Measurements from ENCODE around the gene DPY30. TPM values are rescaled to one million over a fixed set of nuclear protein-coding genes. Genes with fewer than 3 reads are reported as not detected.

DPY30 gene
- total RNA-seq (10 to 100 TPM; 50.0 to 51.3 TPM), polyA plus RNA-seq (100 to 1,000 TPM; 167 to 233 TPM)

- Histone ChIP-seq H3K9me3 (ENCODE audit: control insufficient read depth in 1 of 2, low read length in 2 of 2) (no peaks in the 10 kb centered on the region), H3K4me3 (ENCODE audit: low read length in 2 of 2) (peak within 1 kb of the TSS; percentile 77 to 98), H3K36me3 (ENCODE audit: insufficient read depth, low read length) (no peaks in the 10 kb centered on the region), H3K27ac (ENCODE audit: low read depth, low read length) (peak within 1 kb of the TSS; percentile 63), H3K4me1 (ENCODE audit: insufficient read depth, low read length) (peaks cover 13% of the 10 kb centered on the region), H3K27me3 (ENCODE audit: insufficient read depth, low read length) (no peaks in the 10 kb centered on the region)
- peak within 1 kb of the TSS; percentile 92 to 98 (median 97) for H3K27ac Mint-ChIP-seq
- H3K36me3 Mint-ChIP-seq: peaks cover 0 to 10% of the 10 kb centered on the region in 2 donors
- CTCF ChIA-PET (ENCODE audit: partially characterized antibody): interaction anchor here (0.8 to 3.5 kb wide), 6 partner anchors 18 to 157 kb away, joined by 3 to 35 read pairs (median 4); partner anchors contain the start of gene SPAST
- peak; percentile 90 to 91 (median 90) for DNase-seq
- no peaks in the 10 kb centered on the region for H3K9me3 Mint-ChIP-seq
- peaks cover 0 to 2% of the 10 kb centered on the region in 2 donors for H3K27me3 Mint-ChIP-seq
- intact Hi-C loops (cut with micrococcal nuclease): loop anchor here (1.0 kb wide), 2 partner anchors 24 to 28 kb away; partner anchors contain the start of genes MEMO1 and SPAST
- POLR2A ChIA-PET (ENCODE audit: partially characterized antibody): interaction anchor here (0.6 to 4.6 kb wide), 19 partner anchors 8 to 1559 kb away, joined by 3 to 75 read pairs (median 4); partner anchors contain the start of genes FAM98A, MEMO1, SLC30A6 and SPAST
- H3K4me3 Mint-ChIP-seq: peak within 1 kb of the TSS; percentile 88 to 99 (median 92)
- H3K4me1 Mint-ChIP-seq: peaks cover 12 to 26% (median 18%) of the 10 kb centered on the region in 4 donors
Observed at GRCh38 chr2:32039447-32040219, at the start of gene DPY30. TSS of gene DPY30 (minus strand) at chr2:32039805. CDS start at chr2:32039456, 349 bp downstream.

- Mint-ChIP-seq H3K27me3 (no peaks in the 10 kb centered on the region), H3K4me1 (peaks cover 24 to 47% (median 33%) of the 10 kb centered on the region in 4 donors), H3K27ac (peak overlapping the region in 1 of 7 donors; percentile 47), H3K4me3 (no peak overlapping the region), H3K9me3 (no peaks in the 10 kb centered on the region), H3K36me3 (peaks cover 14 to 24% of the 10 kb centered on the region in 2 donors)
- Histone ChIP-seq H3K27ac (ENCODE audit: low read depth, low read length) (no peak overlapping the region), H3K4me1 (ENCODE audit: insufficient read depth, low read length) (peaks cover 12% of the 10 kb centered on the region), H3K4me3 (ENCODE audit: low read length in 2 of 2) (no peak overlapping the region), H3K27me3 (ENCODE audit: insufficient read depth, low read length) (no peaks in the 10 kb centered on the region), H3K9me3 (ENCODE audit: control insufficient read depth in 1 of 2, low read length in 2 of 2) (no peaks in the 10 kb centered on the region), H3K36me3 (ENCODE audit: insufficient read depth, low read length) (no peaks in the 10 kb centered on the region)
- intact Hi-C loops (cut with micrococcal nuclease): no loop called here
- CTCF ChIA-PET (ENCODE audit: partially characterized antibody): no interaction called here
- POLR2A ChIA-PET (ENCODE audit: partially characterized antibody): no interaction called here
- no peak for DNase-seq
Observed at GRCh38 chr2:32074134-32074506, 34.5 kb upstream of the DPY30 start.

- CTCF ChIA-PET (ENCODE audit: partially characterized antibody): interaction anchor here (0.7 kb wide), 1 partner anchor 293 kb away, joined by 5 read pairs; no protein-coding TSS in a partner anchor
- Histone ChIP-seq H3K36me3 (ENCODE audit: insufficient read depth, low read length) (no peaks in the 10 kb centered on the region), H3K4me1 (ENCODE audit: insufficient read depth, low read length) (peaks cover 54% of the 10 kb centered on the region), H3K4me3 (ENCODE audit: low read length in 2 of 2) (no peak overlapping the region), H3K9me3 (ENCODE audit: control insufficient read depth in 1 of 2, low read length in 2 of 2) (no peaks in the 10 kb centered on the region), H3K27ac (ENCODE audit: low read depth, low read length) (no peak overlapping the region), H3K27me3 (ENCODE audit: insufficient read depth, low read length) (no peaks in the 10 kb centered on the region)
- H3K9me3 Mint-ChIP-seq: peaks cover 0 to under 1% (median 0%) of the 10 kb centered on the region in 8 donors
- no peak for DNase-seq
- H3K27me3 Mint-ChIP-seq: no peaks in the 10 kb centered on the region
- peak overlapping the region in 1 of 8 donors; percentile 54 for H3K4me3 Mint-ChIP-seq
- H3K4me1 Mint-ChIP-seq: peaks cover 13 to 59% (median 43%) of the 10 kb centered on the region in 4 donors
- intact Hi-C loops (cut with micrococcal nuclease): loop anchor here (10.0 kb wide), 1 partner anchor 163 kb away; no protein-coding TSS in a partner anchor
- POLR2A ChIA-PET (ENCODE audit: partially characterized antibody): interaction anchor here (1.1 kb wide), 1 partner anchor 28 kb away, joined by 4 read pairs; the partner anchor contains the start of gene DPY30
- H3K27ac Mint-ChIP-seq: no peak overlapping the region
- peaks cover 6 to 21% of the 10 kb centered on the region in 2 donors for H3K36me3 Mint-ChIP-seq
Observed at GRCh38 chr2:32067549-32067948, 27.9 kb upstream of the DPY30 start.

GRCh38 chr2:32064713-32065112 is 25.1 kb upstream of the DPY30 start:
- POLR2A ChIA-PET (ENCODE audit: partially characterized antibody): interaction anchor here (0.7 to 4.0 kb wide), 7 partner anchors 25 to 213 kb away, joined by 3 to 75 read pairs (median 16); partner anchors contain the start of genes DPY30, MEMO1, SLC30A6 and YIPF4
- peaks cover 0 to 3% (median 0%) of the 10 kb centered on the region in 8 donors for H3K9me3 Mint-ChIP-seq
- no peaks in the 10 kb centered on the region for H3K27me3 ChIP-seq (ENCODE audit: insufficient read depth, low read length)
- H3K4me1 ChIP-seq (ENCODE audit: insufficient read depth, low read length): peaks cover 52% of the 10 kb centered on the region
- intact Hi-C loops (cut with micrococcal nuclease): loop anchor here (5.0 to 10.0 kb wide), 2 partner anchors 160 to 293 kb away; partner anchors contain the start of gene BIRC6
- H3K36me3 ChIP-seq (ENCODE audit: insufficient read depth, low read length): no peaks in the 10 kb centered on the region
- peaks cover 11 to 43% (median 31%) of the 10 kb centered on the region in 4 donors for H3K4me1 Mint-ChIP-seq
- H3K27ac ChIP-seq (ENCODE audit: low read depth, low read length): peak overlapping the region; percentile 77
- no peak for DNase-seq
- peak overlapping the region; percentile 95 to 99 (median 98) for H3K4me3 Mint-ChIP-seq
- H3K27ac Mint-ChIP-seq: peak overlapping the region in 6 of 7 donors; percentile 66 to 96 (median 92)
- peaks cover 0 to 14% of the 10 kb centered on the region in 2 donors for H3K36me3 Mint-ChIP-seq
- no peaks in the 10 kb centered on the region for H3K9me3 ChIP-seq (ENCODE audit: control insufficient read depth in 1 of 2, low read length in 2 of 2)
- CTCF ChIA-PET (ENCODE audit: partially characterized antibody): interaction anchor here (4.0 kb wide), 1 partner anchor 25 kb away, joined by 35 read pairs; the partner anchor contains the start of gene DPY30
- H3K27me3 Mint-ChIP-seq: no peaks in the 10 kb centered on the region
- peak overlapping the region; percentile 48 to 93 for H3K4me3 ChIP-seq (ENCODE audit: low read length in 2 of 2)

- H3K36me3 ChIP-seq (ENCODE audit: insufficient read depth, low read length): no peaks in the 10 kb centered on the region
- peaks cover 11 to 43% (median 31%) of the 10 kb centered on the region in 4 donors for H3K4me1 Mint-ChIP-seq
- H3K27ac ChIP-seq (ENCODE audit: low read depth, low read length): peak overlapping the region; percentile 77
- H3K4me1 ChIP-seq (ENCODE audit: insufficient read depth, low read length): peaks cover 47% of the 10 kb centered on the region
- no peaks in the 10 kb centered on the region for H3K27me3 Mint-ChIP-seq
- ChIA-PET POLR2A (ENCODE audit: partially characterized antibody) (interaction anchor here (0.7 to 4.0 kb wide), 13 partner anchors 9 to 291 kb away, joined by 3 to 75 read pairs (median 4); partner anchors contain the start of genes DPY30, MEMO1, SLC30A6 and YIPF4), CTCF (ENCODE audit: partially characterized antibody) (interaction anchor here (1.3 to 4.0 kb wide), 2 partner anchors 24 to 101 kb away, joined by 3 to 35 read pairs; partner anchors contain the start of genes DPY30 and SLC30A6)
- peak overlapping the region; percentile 61 to 93 for H3K4me3 ChIP-seq (ENCODE audit: low read length in 2 of 2)
- peak in 2 of 5 donors; percentile 25 to 57 for DNase-seq
- intact Hi-C loops (cut with micrococcal nuclease): loop anchor here (5.0 to 10.0 kb wide), 2 partner anchors 159 to 293 kb away; partner anchors contain the start of gene BIRC6
- H3K36me3 Mint-ChIP-seq: peaks cover 0 to 14% of the 10 kb centered on the region in 2 donors
- no peaks in the 10 kb centered on the region for H3K27me3 ChIP-seq (ENCODE audit: insufficient read depth, low read length)
- peak overlapping the region; percentile 98 to 99 (median 99) for H3K4me3 Mint-ChIP-seq
- H3K9me3 Mint-ChIP-seq: peaks cover 0 to 3% (median 0%) of the 10 kb centered on the region in 8 donors
- H3K9me3 ChIP-seq (ENCODE audit: control insufficient read depth in 1 of 2, low read length in 2 of 2): no peaks in the 10 kb centered on the region
- peak overlapping the region; percentile 78 to 98 (median 94) for H3K27ac Mint-ChIP-seq
Observed at GRCh38 chr2:32064021-32064601, 24.5 kb upstream of the DPY30 start.

GRCh38 chr2:32063310-32064020 is 23.9 kb upstream of the DPY30 start, which contains the start of gene SPAST:
TSS of gene SPAST (plus strand) at chr2:32063556. CDS start at chr2:32063832, 276 bp downstream.
- ChIA-PET POLR2A (ENCODE audit: partially characterized antibody) (interaction anchor here (0.8 to 4.0 kb wide), 12 partner anchors 8 to 564 kb away, joined by 3 to 75 read pairs (median 5); partner anchors contain the start of genes DPY30, MEMO1, SLC30A6 and TTC27), CTCF (ENCODE audit: partially characterized antibody) (interaction anchor here (1.0 to 4.0 kb wide), 4 partner anchors 23 to 102 kb away, joined by 3 to 35 read pairs (median 5); partner anchors contain the start of genes DPY30 and SLC30A6)
- peaks cover 40% of the 10 kb centered on the region for H3K4me1 ChIP-seq (ENCODE audit: insufficient read depth, low read length)
- H3K27me3 ChIP-seq (ENCODE audit: insufficient read depth, low read length): no peaks in the 10 kb centered on the region
- H3K9me3 ChIP-seq (ENCODE audit: control insufficient read depth in 1 of 2, low read length in 2 of 2): no peaks in the 10 kb centered on the region
- Mint-ChIP-seq H3K27ac (peak within 1 kb of the TSS; percentile 89 to 98 (median 97)), H3K36me3 (peaks cover 0 to 14% of the 10 kb centered on the region in 2 donors), H3K4me1 (peaks cover 11 to 43% (median 31%) of the 10 kb centered on the region in 4 donors), H3K4me3 (peak within 1 kb of the TSS; percentile 98 to 99 (median 99)), H3K27me3 (no peaks in the 10 kb centered on the region), H3K9me3 (peaks cover 0 to 3% (median 0%) of the 10 kb centered on the region in 8 donors)
- H3K36me3 ChIP-seq (ENCODE audit: insufficient read depth, low read length): no peaks in the 10 kb centered on the region
- DNase-seq: peak; percentile 96 to 97 (median 97)
- intact Hi-C loops (cut with micrococcal nuclease): loop anchor here (1.0 to 10.0 kb wide), 7 partner anchors 24 to 1917 kb away; partner anchors contain the start of genes BIRC6, DPY30, MEMO1 and SLC30A6
- peak within 1 kb of the TSS; percentile 93 to 94 for H3K4me3 ChIP-seq (ENCODE audit: low read length in 2 of 2)
- peak within 1 kb of the TSS; percentile 77 for H3K27ac ChIP-seq (ENCODE audit: low read depth, low read length)
